GM13976 (cell line): ENCODE results near the gene BICC1.

ENCODE experiments used
- DNase-seq: peaks from one replicate; pipeline ENCODE4 v3.0.0; 2012; ENCODE audit warnings: low spot score
- in situ Hi-C: fragments of 300-500 bp; cut with MboI; formaldehyde crosslinking; loops from one replicate; pipeline ENCODE4 v1.12.0; 2022; ENCODE audit warnings: low sequenced_read_pairs, mixed read lengths, inconsistent platforms; ENCODE audit not compliant: unreplicated experiment
- TF ChIP-seq, protein P1 (sequence below): IDR thresholded peaks from 2 replicates; pipeline ENCODE4 v1.5.1; 2012; ENCODE audit warnings: borderline replicate concordance, mild to moderate bottlenecking; ENCODE audit not compliant: insufficient read depth; ENCODE audit errors: extremely low read depth, missing control alignments, control extremely low read depth

BICC1 gene

DNA sequence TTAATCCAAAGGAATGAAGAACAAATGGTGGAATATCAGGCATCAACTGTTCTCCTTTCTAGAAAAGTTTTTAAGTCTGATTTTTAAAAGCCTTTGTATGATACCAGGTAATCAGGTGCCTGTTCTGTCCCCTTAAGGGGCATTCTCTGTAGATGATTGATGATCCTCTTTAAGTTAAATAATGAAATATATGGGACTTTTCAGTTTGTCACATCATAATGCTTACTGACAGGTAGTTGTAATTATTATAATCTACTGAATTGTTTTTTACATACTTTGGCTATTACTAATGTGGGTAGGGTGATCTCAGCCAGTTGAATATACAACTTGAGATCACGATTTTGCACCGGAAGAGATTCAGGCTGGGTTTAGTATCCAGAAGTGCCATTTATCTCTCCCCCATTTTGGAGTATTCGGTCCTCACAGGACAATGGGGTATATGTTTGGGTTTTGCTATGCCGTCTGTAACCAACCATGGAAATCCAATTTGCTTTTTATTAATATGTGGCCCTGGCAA is 330.2 kb downstream of the BICC1 start:
- in situ Hi-C loops: no loop called here
- DNase-seq: no peak
- TF ChIP-seq, protein P1, sequence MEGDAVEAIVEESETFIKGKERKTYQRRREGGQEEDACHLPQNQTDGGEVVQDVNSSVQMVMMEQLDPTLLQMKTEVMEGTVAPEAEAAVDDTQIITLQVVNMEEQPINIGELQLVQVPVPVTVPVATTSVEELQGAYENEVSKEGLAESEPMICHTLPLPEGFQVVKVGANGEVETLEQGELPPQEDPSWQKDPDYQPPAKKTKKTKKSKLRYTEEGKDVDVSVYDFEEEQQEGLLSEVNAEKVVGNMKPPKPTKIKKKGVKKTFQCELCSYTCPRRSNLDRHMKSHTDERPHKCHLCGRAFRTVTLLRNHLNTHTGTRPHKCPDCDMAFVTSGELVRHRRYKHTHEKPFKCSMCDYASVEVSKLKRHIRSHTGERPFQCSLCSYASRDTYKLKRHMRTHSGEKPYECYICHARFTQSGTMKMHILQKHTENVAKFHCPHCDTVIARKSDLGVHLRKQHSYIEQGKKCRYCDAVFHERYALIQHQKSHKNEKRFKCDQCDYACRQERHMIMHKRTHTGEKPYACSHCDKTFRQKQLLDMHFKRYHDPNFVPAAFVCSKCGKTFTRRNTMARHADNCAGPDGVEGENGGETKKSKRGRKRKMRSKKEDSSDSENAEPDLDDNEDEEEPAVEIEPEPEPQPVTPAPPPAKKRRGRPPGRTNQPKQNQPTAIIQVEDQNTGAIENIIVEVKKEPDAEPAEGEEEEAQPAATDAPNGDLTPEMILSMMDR: no peak

DNA sequence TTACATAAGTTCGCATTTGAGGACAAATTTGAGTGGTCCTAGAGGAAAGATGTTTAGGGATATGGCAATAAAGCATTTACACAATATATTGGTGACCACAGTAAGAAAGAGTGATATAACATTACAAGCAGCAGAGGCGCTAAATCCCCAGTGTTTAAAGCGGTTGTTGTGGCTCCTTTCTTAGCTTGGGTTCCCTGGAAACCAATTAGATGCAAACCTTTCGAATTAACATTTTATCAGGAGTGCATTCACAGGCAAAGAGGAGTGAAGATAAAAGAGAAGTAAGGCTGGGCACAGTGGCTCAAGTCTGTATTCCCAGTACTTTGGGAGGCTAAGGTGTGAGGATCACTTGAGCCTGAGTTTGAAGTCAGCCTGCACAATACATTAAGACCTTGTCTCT is 331.1 kb downstream of the BICC1 start:
- DNase-seq: no peak
- in situ Hi-C loops: no loop called here
- TF ChIP-seq, protein P1: no peak

GRCh38 chr10:58844680-58845079 is 332.0 kb downstream of the BICC1 start:
- no peak for DNase-seq
- TF ChIP-seq, protein P1: no peak
- in situ Hi-C loops: no loop called here

- DNase-seq: no peak
- in situ Hi-C loops: no loop called here
- TF ChIP-seq, protein P1: no peak
These were observed 334.2 kb downstream of the BICC1 start for GRCh38 chr10:58846856-58847255.

DNA sequence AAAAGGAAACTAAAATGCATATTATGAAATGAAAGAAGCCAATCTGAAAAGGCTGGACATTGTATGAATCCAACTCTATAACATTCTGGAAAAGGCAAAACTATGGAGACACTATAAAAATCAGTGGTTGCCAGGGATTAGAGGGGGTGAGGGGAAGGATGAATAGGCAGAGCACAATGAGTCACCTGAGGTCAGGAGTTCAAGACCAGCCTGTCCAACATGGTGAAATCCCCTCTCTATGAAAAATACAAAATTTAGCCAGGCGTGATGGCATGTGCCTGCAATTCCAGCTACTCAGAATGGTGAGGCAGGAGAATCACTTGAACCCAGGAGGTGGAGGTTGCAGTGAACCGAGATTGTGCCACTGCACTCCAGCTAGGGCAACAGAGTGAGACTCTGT is 338.9 kb downstream of the BICC1 start:
- DNase-seq: no peak
- in situ Hi-C loops: no loop called here
- TF ChIP-seq, protein P1: no peak

DNA sequence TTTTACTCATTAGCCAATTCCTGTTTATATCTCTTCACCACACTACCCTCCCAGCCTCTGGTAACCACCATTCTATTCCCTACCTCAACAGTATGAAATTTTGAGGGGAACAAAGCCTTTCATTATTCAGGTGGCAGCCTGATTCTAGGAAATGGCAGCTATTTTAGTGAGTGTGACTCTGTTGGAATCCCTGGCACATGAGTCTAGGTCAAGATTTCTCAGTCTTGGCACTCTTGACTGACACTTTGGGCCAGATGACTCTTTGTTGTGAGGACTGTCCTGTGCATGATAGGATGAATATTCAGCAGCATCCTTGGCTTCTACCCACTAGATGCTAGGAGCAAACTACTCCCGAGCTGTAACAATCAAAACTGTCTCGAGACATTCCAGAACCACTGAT is 341.0 kb downstream of the BICC1 start:
- no peak for DNase-seq
- in situ Hi-C loops: no loop called here
- TF ChIP-seq, protein P1: no peak

DNA sequence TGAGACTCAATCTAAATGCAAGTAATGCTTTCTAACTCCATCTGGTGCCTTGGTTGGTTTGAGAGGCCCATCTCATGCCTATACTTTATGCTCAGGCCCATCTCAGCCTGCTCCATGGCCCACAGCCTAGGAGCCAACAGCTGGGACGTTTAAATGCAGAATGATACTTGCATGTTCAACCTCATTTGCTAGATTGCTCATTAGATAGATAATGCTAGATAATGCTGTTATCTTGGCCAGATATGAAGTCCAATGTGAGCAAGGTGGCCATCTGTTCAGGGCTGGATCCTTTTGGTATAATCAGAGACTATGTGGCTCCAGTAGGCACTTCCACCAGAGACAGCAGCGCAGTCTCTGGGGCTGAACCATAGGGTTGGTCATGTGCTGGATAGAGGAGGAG is 342.1 kb downstream of the BICC1 start:
- in situ Hi-C loops: no loop called here
- DNase-seq: no peak
- TF ChIP-seq, protein P1: no peak
